ENCODE results near the gene DTX3.

DTX3 gene

GRCh38 chr12:57620245-57620935 is 15.8 kb downstream of the DTX3 start:
- no peak for DNase-seq (ENCODE audit: low read depth)

GRCh38 chr12:57620936-57621496 is 16.4 kb downstream of the DTX3 start:
- DNase-seq (ENCODE audit: low read depth): no peak

GRCh38 chr12:57621497-57622292 is 17.1 kb downstream of the DTX3 start:
- no peak for DNase-seq (ENCODE audit: low read depth)

- no peak for DNase-seq (ENCODE audit: low read depth)
Measured at GRCh38 chr12:57622293-57623245, 17.9 kb downstream of the DTX3 start.

- DNase-seq (ENCODE audit: low read depth): no peak
Measured at GRCh38 chr12:57623385-57623784, 18.8 kb downstream of the DTX3 start.

- DNase-seq (ENCODE audit: low read depth): no peak
Measured at GRCh38 chr12:57623811-57624390, 19.3 kb downstream of the DTX3 start.

GRCh38 chr12:57624441-57625220 is 20.0 kb downstream of the DTX3 start:
- no peak for DNase-seq (ENCODE audit: low read depth)

- no peak for DNase-seq (ENCODE audit: low read depth)
Measured at GRCh38 chr12:57625261-57626032, 20.8 kb downstream of the DTX3 start.

- DNase-seq (ENCODE audit: low read depth): no peak
Measured at GRCh38 chr12:57626111-57626920, 21.7 kb downstream of the DTX3 start.

GRCh38 chr12:57626921-57627445 is 22.4 kb downstream of the DTX3 start:
- DNase-seq (ENCODE audit: low read depth): no peak

- DNase-seq (ENCODE audit: low read depth): no peak
Measured at GRCh38 chr12:57627501-57628279, 23.1 kb downstream of the DTX3 start.

GRCh38 chr12:57628280-57629191 is 23.9 kb downstream of the DTX3 start:
- no peak for DNase-seq (ENCODE audit: low read depth)

- DNase-seq (ENCODE audit: low read depth): no peak
Measured at GRCh38 chr12:57629897-57630471, 25.4 kb downstream of the DTX3 start.

- no peak for DNase-seq (ENCODE audit: low read depth)
Measured at GRCh38 chr12:57630891-57631433, 26.3 kb downstream of the DTX3 start.

- no peak for DNase-seq (ENCODE audit: low read depth)
Measured at GRCh38 chr12:57631566-57632072, 27.0 kb downstream of the DTX3 start.

All from activated T-cell treated with anti-CD3 and anti-CD28 coated beads for 48 hours (primary cell).